Measurements from ENCODE around the gene PLCG2.

DNA sequence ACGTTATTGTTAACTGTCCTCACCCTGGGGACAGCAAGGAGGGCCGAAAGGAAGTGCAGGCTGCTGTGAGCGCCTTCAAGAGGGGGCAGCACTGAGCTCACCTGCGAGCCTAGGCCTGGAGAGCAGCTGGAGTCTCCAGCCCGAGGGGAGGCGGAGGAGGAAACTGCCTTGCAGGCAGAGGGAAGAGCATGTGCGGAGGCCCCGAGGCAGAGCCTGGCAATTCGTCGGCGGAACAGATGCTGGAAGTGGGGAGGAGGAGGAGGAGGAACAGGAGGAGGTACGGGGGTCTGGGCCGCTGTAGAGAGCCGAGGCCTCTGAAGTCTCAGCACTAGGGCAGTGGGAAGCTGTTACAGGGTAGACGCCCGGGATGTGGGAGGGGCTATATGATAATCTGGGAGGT is 49.6 kb upstream of the PLCG2 start:
- peak; percentile 1 for TF ChIP-seq KDM4A (IDR thresholded peaks at IDR 0.05; ENCODE audit: low read depth, low read length, severe bottlenecking)
- TF ChIP-seq, protein P1, sequence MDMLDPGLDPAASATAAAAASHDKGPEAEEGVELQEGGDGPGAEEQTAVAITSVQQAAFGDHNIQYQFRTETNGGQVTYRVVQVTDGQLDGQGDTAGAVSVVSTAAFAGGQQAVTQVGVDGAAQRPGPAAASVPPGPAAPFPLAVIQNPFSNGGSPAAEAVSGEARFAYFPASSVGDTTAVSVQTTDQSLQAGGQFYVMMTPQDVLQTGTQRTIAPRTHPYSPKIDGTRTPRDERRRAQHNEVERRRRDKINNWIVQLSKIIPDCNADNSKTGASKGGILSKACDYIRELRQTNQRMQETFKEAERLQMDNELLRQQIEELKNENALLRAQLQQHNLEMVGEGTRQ (IDR thresholded peaks at IDR 0.05; ENCODE audit: low read length), result no peak
- TF ChIP-seq, protein P2, sequence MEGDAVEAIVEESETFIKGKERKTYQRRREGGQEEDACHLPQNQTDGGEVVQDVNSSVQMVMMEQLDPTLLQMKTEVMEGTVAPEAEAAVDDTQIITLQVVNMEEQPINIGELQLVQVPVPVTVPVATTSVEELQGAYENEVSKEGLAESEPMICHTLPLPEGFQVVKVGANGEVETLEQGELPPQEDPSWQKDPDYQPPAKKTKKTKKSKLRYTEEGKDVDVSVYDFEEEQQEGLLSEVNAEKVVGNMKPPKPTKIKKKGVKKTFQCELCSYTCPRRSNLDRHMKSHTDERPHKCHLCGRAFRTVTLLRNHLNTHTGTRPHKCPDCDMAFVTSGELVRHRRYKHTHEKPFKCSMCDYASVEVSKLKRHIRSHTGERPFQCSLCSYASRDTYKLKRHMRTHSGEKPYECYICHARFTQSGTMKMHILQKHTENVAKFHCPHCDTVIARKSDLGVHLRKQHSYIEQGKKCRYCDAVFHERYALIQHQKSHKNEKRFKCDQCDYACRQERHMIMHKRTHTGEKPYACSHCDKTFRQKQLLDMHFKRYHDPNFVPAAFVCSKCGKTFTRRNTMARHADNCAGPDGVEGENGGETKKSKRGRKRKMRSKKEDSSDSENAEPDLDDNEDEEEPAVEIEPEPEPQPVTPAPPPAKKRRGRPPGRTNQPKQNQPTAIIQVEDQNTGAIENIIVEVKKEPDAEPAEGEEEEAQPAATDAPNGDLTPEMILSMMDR (IDR thresholded peaks at IDR 0.05; ENCODE audit: control extremely low read depth in 1 of 3, insufficient read depth in 1 of 3, low read depth in 1 of 3, low read length in 3 of 3), result peak; percentile 67 to 89 (median 78)
- no peak for TF ChIP-seq EZH2 (IDR thresholded peaks at IDR 0.05; ENCODE audit: low read depth, low read length, severe bottlenecking)
- TF ChIP-seq POLR2AphosphoS5 (IDR thresholded peaks at IDR 0.05; ENCODE audit: low read depth, low read length), result peak; percentile 53; the same call in 1 of the 2 replicates
- TF ChIP-seq RAD21 (IDR thresholded peaks at IDR 0.05 in 1 of 2, conservative IDR thresholded peaks at IDR 0.05 in 1 of 2; ENCODE audit: low read depth in 2 of 2, low read length in 2 of 2), result peak; percentile 43 to 52
- TF ChIP-seq SIN3A (conservative IDR thresholded peaks at IDR 0.05 in 1 of 2, IDR thresholded peaks at IDR 0.05 in 1 of 2; ENCODE audit: low read depth in 1 of 2, low read length in 2 of 2), result no peak; a peak in 1 of 4 replicates
- no peak for TF ChIP-seq MAFK (IDR thresholded peaks at IDR 0.05; ENCODE audit: low read depth, low read length)
